Kidney epithelial cell (primary cell): ENCODE data around the gene MAP3K10. TPM values are rescaled to one million over a fixed set of nuclear protein-coding genes. Genes with fewer than 3 reads are reported as not detected.

Source experiments
- DNase-seq: peaks from one replicate; pipeline ENCODE4 v3.0.0-alpha.2; 2010; ENCODE audit warnings: low read depth
- H3K27me3 ChIP-seq: 2 replicates; pipeline ENCODE4 v1.6.0; 2011; ENCODE audit warnings: low read length; ENCODE audit not compliant: control insufficient read depth, insufficient read depth
- H3K36me3 ChIP-seq: 2 replicates; pipeline ENCODE4 v1.5.1; 2011; ENCODE audit warnings: low read length; ENCODE audit not compliant: control insufficient read depth, insufficient read depth
- H3K4me3 ChIP-seq: 2 replicates; pipeline ENCODE4 v1.5.1; 2011; ENCODE audit warnings: low read depth, mild to moderate bottlenecking, control low read depth, low read length
- CTCF ChIP-seq: IDR thresholded peaks from 2 replicates; pipeline ENCODE4 v1.5.1; 2011; ENCODE audit warnings: mild to moderate bottlenecking, moderate library complexity, low read length, control low read depth, inconsistent platforms; ENCODE audit not compliant: insufficient read depth, poor library complexity, severe bottlenecking
- total RNA-seq: library from RNA; depleted of rRNA; stranded (reverse); fragments of >200 nt; gene quantifications from 2 replicates; pipeline ENCODE4 v1.2.3, GENCODE V29; 2015

Gene MAP3K10
- total RNA-seq, 1 donor from 2014 or later, result 16.8 TPM

GRCh38 chr19:40247735-40248262, 56.6 kb downstream of the MAP3K10 start:
- Histone ChIP-seq H3K27me3 (no peaks in the 10 kb centered on the region), H3K36me3 (no peaks in the 10 kb centered on the region)

GRCh38 chr19:40249201-40249600, 58.0 kb downstream of the MAP3K10 start:
- Histone ChIP-seq H3K4me3 (no peak overlapping the region), H3K36me3 (no peaks in the 10 kb centered on the region), H3K27me3 (no peaks in the 10 kb centered on the region)
- no peak for TF ChIP-seq CTCF
- DNase-seq, result no peak

More at GRCh38 chr19:40247735-40248262, 56.6 kb downstream of the MAP3K10 start:
- H3K4me3 ChIP-seq, result no peak overlapping the region
- no peak for DNase-seq
- TF ChIP-seq CTCF, result no peak

GRCh38 chr19:40249781-40250180, 58.6 kb downstream of the MAP3K10 start:
- Histone ChIP-seq H3K27me3 (no peaks in the 10 kb centered on the region), H3K36me3 (no peaks in the 10 kb centered on the region), H3K4me3 (no peak overlapping the region)
- DNase-seq, result no peak
- no peak for TF ChIP-seq CTCF

GRCh38 chr19:40251244-40251643, 60.0 kb downstream of the MAP3K10 start:
- no peak for TF ChIP-seq CTCF
- DNase-seq, result no peak
- Histone ChIP-seq H3K4me3 (no peak overlapping the region), H3K36me3 (peaks cover 1% of the 10 kb centered on the region), H3K27me3 (no peaks in the 10 kb centered on the region)

GRCh38 chr19:40251991-40252390, 60.8 kb downstream of the MAP3K10 start:
- Histone ChIP-seq H3K36me3 (peaks cover 1% of the 10 kb centered on the region), H3K27me3 (no peaks in the 10 kb centered on the region), H3K4me3 (no peak overlapping the region)
- DNase-seq, result no peak
- TF ChIP-seq CTCF, result no peak

GRCh38 chr19:40252395-40252794, 61.2 kb downstream of the MAP3K10 start:
- no peak for DNase-seq
- TF ChIP-seq CTCF, result no peak
- Histone ChIP-seq H3K27me3 (no peaks in the 10 kb centered on the region), H3K4me3 (no peak overlapping the region), H3K36me3 (peaks cover 1% of the 10 kb centered on the region)
